Epithelial cell of umbilical artery (primary cell): ENCODE results near the gene ESPN. TPM values are rescaled to one million over a fixed set of nuclear protein-coding genes. Genes with fewer than 3 reads are reported as not detected.

ENCODE experiments used
- total RNA-seq: library from RNA; depleted of rRNA; stranded (reverse); fragments of >200 nt; gene quantifications from 2 replicates; pipeline ENCODE4 v1.2.3, GENCODE V29; 2014

Gene ESPN, protein sequence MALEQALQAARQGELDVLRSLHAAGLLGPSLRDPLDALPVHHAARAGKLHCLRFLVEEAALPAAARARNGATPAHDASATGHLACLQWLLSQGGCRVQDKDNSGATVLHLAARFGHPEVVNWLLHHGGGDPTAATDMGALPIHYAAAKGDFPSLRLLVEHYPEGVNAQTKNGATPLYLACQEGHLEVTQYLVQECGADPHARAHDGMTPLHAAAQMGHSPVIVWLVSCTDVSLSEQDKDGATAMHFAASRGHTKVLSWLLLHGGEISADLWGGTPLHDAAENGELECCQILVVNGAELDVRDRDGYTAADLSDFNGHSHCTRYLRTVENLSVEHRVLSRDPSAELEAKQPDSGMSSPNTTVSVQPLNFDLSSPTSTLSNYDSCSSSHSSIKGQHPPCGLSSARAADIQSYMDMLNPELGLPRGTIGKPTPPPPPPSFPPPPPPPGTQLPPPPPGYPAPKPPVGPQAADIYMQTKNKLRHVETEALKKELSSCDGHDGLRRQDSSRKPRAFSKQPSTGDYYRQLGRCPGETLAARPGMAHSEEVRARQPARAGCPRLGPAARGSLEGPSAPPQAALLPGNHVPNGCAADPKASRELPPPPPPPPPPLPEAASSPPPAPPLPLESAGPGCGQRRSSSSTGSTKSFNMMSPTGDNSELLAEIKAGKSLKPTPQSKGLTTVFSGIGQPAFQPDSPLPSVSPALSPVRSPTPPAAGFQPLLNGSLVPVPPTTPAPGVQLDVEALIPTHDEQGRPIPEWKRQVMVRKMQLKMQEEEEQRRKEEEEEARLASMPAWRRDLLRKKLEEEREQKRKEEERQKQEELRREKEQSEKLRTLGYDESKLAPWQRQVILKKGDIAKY
- 0.30 and 1.3 TPM in 2 replicates for total RNA-seq

GRCh38 chr1:6424619-6425593, at the start of gene ESPN:
Gene ESPN (plus strand): TSS chr1:6424776. CDS start chr1:6424956, 180 bp downstream.

GRCh38 chr1:6393400-6394187, 31.0 kb upstream of the ESPN start, which contains the start of gene ACOT7:
Gene ACOT7 (minus strand): TSS chr1:6393767. CDS start chr1:6393399, 368 bp downstream.

GRCh38 chr1:6419804-6420453, 4.6 kb upstream of the ESPN start, which contains the start of gene HES2:
Gene HES2 (minus strand): TSS chr1:6419919. CDS start chr1:6419820, 99 bp downstream.

DNA sequence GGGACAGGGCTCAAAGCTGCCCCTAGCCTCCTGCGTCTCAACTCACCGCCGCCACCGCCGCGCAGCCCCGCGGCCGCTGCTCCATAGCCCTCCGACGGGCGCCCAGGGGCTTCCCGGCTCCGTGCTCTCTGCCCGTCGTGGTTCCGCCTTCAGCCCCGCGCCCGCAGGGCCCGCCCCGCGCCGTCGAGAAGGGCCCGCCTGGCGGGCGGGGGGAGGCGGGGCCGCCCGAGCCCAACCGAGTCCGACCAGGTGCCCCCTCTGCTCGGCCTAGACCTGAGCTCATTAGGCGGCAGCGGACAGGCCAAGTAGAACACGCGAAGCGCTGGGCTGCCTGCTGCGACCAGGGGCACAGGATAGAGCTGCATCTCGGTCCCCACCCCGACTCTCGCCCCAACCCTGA, 41.4 kb downstream of the ESPN start, which contains the start of gene TNFRSF25:
TSS of gene TNFRSF25 (minus strand) at position 151 of the 400 bp plus-strand sequence. CDS start at position 85, 66 bp downstream.

GRCh38 chr1:6491480-6491962, 66.9 kb downstream of the ESPN start, which contains the start of gene PLEKHG5:
Gene PLEKHG5 (minus strand): TSS chr1:6491667. CDS start chr1:6477571, 14,096 bp downstream.

Other genes with a start within 250 kb of the ESPN start
- gene CHD5, start 244.5 kb upstream of the ESPN start, total RNA-seq: under 0.01 TPM in 1 of 2 replicates, not detected in the other
- 106 and 166 TPM in 2 replicates for gene RPL22, start 225.2 kb upstream of the ESPN start, total RNA-seq
- gene RNF207, start 218.7 kb upstream of the ESPN start, total RNA-seq: 5.2 and 9.4 TPM in 2 replicates
- 72.1 and 81.8 TPM in 2 replicates for gene ICMT, start 188.8 kb upstream of the ESPN start, total RNA-seq
- gene HES3, start 180.6 kb upstream of the ESPN start, total RNA-seq: not detected in 2 replicates
- 1.4 and 1.9 TPM in 2 replicates for gene GPR153, start 163.7 kb upstream of the ESPN start, total RNA-seq
- 48.2 and 52.6 TPM in 2 replicates for gene ACOT7, start 31.0 kb upstream of the ESPN start, total RNA-seq
- 10.0 and 59.4 TPM in 2 replicates for gene HES2, start 4.9 kb upstream of the ESPN start, total RNA-seq
- 9.7 and 11.4 TPM in 2 replicates for gene TNFRSF25, start 41.4 kb downstream of the ESPN start, total RNA-seq
- 26.4 and 36.4 TPM in 2 replicates for gene PLEKHG5, start 66.9 kb downstream of the ESPN start, total RNA-seq
- gene NOL9, start 129.7 kb downstream of the ESPN start, total RNA-seq: 16.2 and 25.1 TPM in 2 replicates
- gene TAS1R1, start 130.5 kb downstream of the ESPN start, total RNA-seq: not detected in 2 replicates
- 13.3 and 18.2 TPM in 2 replicates for gene ZBTB48, start 155.2 kb downstream of the ESPN start, total RNA-seq
- gene KLHL21, start 178.1 kb downstream of the ESPN start, total RNA-seq: 16.9 and 19.8 TPM in 2 replicates
- 7.8 and 9.6 TPM in 2 replicates for gene PHF13, start 189.0 kb downstream of the ESPN start, total RNA-seq
- 15.3 and 24.5 TPM in 2 replicates for gene THAP3, start 200.1 kb downstream of the ESPN start, total RNA-seq